Liver (tissue), 3 donors: ENCODE measurements around the gene ENC1.

ENCODE experiments used
- ATF3 ChIP-seq: IDR thresholded peaks from 2 replicates; pipeline ENCODE4 v1.6.1; 2016; ENCODE audit warnings: antibody characterized with exemption
- FOXA1 ChIP-seq: IDR thresholded peaks from 2 replicates; pipeline ENCODE4 v1.6.1; 2016; ENCODE audit warnings: antibody characterized with exemption
- HNF4G ChIP-seq: IDR thresholded peaks from 2 replicates; pipeline ENCODE4 v1.6.1; 2016; ENCODE audit warnings: antibody characterized with exemption
- JUND ChIP-seq, 2 donors: IDR thresholded peaks; 2 replicates each; pipeline ENCODE4 v1.6.1; 2016; ENCODE audit warnings: antibody characterized with exemption in 2 of 2
- MAX ChIP-seq: IDR thresholded peaks from 2 replicates; pipeline ENCODE4 v1.6.1; 2016; ENCODE audit warnings: antibody characterized with exemption
- SP1 ChIP-seq: IDR thresholded peaks from 2 replicates; pipeline ENCODE4 v1.6.1; 2018; ENCODE audit warnings: antibody characterized with exemption, mild to moderate bottlenecking
- TAF1 ChIP-seq: conservative IDR thresholded peaks from 2 replicates; pipeline ENCODE4 v1.6.1; 2016; ENCODE audit warnings: antibody characterized with exemption, mild to moderate bottlenecking
- YY1 ChIP-seq: IDR thresholded peaks from 2 replicates; pipeline ENCODE4 v1.6.1; 2016; ENCODE audit warnings: antibody characterized with exemption, mild to moderate bottlenecking
- TF ChIP-seq, protein P1 (sequence below): fragments of 150-350 bp; IDR thresholded peaks from 2 replicates; pipeline ENCODE4 v1.5.1; 2017; ENCODE audit warnings: improper control_type of control experiment, low read depth, low read length; ENCODE audit not compliant: missing input control
- TF ChIP-seq, protein P2 (sequence below): IDR thresholded peaks from 2 replicates; pipeline ENCODE4 v1.6.1; 2016; ENCODE audit warnings: antibody characterized with exemption, mild to moderate bottlenecking
- donor health status: healthy.
- donor health status: healthy.

DNA sequence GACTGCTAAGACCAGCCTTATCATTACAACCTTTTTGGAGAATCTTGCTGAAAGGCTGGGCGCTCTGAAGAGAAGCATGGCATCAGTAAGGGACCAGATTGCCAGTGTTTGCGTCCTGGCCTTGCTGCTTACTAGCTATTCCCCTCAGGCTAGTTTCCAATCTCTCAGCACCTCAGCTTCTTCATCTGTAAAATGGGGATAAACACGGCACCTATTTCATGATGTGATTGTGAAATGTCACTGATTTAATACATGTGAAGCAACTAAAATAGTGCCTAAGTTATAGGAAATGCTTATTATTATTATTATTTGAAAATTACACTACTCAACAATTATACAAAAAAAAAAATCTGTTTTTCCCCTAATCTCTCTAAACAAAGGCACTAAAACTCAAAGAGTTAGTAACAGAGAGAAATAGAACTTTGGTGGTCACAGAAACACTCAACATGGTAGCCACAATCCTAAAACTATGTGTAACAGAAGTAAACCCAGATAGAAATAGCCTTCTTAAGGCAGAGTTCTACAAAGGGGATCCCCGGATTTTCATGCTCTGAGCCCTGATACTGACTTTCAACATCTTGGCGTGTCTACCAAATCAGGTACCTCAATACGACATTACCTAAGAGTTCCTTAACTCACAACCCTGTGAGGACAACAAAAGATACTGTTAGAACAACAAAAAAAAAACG is 62.0 kb downstream of the ENC1 start:
- TF ChIP-seq, protein P1, sequence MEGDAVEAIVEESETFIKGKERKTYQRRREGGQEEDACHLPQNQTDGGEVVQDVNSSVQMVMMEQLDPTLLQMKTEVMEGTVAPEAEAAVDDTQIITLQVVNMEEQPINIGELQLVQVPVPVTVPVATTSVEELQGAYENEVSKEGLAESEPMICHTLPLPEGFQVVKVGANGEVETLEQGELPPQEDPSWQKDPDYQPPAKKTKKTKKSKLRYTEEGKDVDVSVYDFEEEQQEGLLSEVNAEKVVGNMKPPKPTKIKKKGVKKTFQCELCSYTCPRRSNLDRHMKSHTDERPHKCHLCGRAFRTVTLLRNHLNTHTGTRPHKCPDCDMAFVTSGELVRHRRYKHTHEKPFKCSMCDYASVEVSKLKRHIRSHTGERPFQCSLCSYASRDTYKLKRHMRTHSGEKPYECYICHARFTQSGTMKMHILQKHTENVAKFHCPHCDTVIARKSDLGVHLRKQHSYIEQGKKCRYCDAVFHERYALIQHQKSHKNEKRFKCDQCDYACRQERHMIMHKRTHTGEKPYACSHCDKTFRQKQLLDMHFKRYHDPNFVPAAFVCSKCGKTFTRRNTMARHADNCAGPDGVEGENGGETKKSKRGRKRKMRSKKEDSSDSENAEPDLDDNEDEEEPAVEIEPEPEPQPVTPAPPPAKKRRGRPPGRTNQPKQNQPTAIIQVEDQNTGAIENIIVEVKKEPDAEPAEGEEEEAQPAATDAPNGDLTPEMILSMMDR: no peak
- TF ChIP-seq, protein P2, sequence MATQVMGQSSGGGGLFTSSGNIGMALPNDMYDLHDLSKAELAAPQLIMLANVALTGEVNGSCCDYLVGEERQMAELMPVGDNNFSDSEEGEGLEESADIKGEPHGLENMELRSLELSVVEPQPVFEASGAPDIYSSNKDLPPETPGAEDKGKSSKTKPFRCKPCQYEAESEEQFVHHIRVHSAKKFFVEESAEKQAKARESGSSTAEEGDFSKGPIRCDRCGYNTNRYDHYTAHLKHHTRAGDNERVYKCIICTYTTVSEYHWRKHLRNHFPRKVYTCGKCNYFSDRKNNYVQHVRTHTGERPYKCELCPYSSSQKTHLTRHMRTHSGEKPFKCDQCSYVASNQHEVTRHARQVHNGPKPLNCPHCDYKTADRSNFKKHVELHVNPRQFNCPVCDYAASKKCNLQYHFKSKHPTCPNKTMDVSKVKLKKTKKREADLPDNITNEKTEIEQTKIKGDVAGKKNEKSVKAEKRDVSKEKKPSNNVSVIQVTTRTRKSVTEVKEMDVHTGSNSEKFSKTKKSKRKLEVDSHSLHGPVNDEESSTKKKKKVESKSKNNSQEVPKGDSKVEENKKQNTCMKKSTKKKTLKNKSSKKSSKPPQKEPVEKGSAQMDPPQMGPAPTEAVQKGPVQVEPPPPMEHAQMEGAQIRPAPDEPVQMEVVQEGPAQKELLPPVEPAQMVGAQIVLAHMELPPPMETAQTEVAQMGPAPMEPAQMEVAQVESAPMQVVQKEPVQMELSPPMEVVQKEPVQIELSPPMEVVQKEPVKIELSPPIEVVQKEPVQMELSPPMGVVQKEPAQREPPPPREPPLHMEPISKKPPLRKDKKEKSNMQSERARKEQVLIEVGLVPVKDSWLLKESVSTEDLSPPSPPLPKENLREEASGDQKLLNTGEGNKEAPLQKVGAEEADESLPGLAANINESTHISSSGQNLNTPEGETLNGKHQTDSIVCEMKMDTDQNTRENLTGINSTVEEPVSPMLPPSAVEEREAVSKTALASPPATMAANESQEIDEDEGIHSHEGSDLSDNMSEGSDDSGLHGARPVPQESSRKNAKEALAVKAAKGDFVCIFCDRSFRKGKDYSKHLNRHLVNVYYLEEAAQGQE: no peak
- no peak for TF ChIP-seq MAX
- no peak for TF ChIP-seq FOXA1
- no peak for TF ChIP-seq SP1
- no peak for TF ChIP-seq JUND (IDR thresholded peaks at IDR 0.05)
- no peak for TF ChIP-seq YY1
- no peak for TF ChIP-seq TAF1
- no peak for TF ChIP-seq HNF4G
- no peak for TF ChIP-seq ATF3
